GM23338 (cell line): ENCODE results near the gene TMEM273.

Experiments
- CREB1 ChIP-seq: fragments of 250-450 bp; sonication (Bioruptor Pico); IDR thresholded peaks from 2 replicates; pipeline ENCODE4 v1.5.0; 2020; ENCODE audit warnings: low read depth, mild to moderate bottlenecking, moderate library complexity
- CTCF ChIP-seq, 2 experiments: fragments of 200-600 bp in 1 of 2; sonication (generic) in 1 of 2; conservative IDR thresholded peaks; 2 replicates each; pipeline versions ENCODE4 v1.5.1 to v1.6.1; 2016 to 2017; ENCODE audit warnings: antibody characterized with exemption in 2 of 2, low read depth in 2 of 2, mild to moderate bottlenecking in 2 of 2, moderate library complexity in 1 of 2
- EZH2 ChIP-seq: fragments of 200-600 bp; sonication (generic); IDR thresholded peaks from one replicate; pipeline ENCODE4 v1.8.0; 2017; ENCODE audit warnings: antibody characterized with exemption, mild to moderate bottlenecking, low read depth; ENCODE audit not compliant: unreplicated experiment
- EZH2phosphoT487 ChIP-seq: fragments of 200-600 bp; sonication (generic); IDR thresholded peaks from one replicate; pipeline ENCODE4 v1.8.1; 2018; ENCODE audit warnings: antibody characterized with exemption; ENCODE audit not compliant: unreplicated experiment
- JUNB ChIP-seq: IDR thresholded peaks from one replicate; pipeline ENCODE4 v1.6.1; 2016; ENCODE audit warnings: antibody characterized with exemption; ENCODE audit not compliant: unreplicated experiment
- NANOG ChIP-seq: IDR thresholded peaks from 2 replicates; pipeline ENCODE4 v1.6.1; 2016; ENCODE audit warnings: antibody characterized with exemption, borderline replicate concordance
- POLR2AphosphoS5 ChIP-seq: IDR thresholded peaks from 2 replicates; pipeline ENCODE4 v1.6.1; 2016; ENCODE audit warnings: antibody characterized with exemption, low read depth
- STAT1 ChIP-seq: IDR thresholded peaks from one replicate; pipeline ENCODE4 v1.6.1; 2016; ENCODE audit warnings: antibody characterized with exemption; ENCODE audit not compliant: unreplicated experiment
- ZNF114 ChIP-seq: fragments of 250-450 bp; sonication (Bioruptor Pico); IDR thresholded peaks from 2 replicates; pipeline ENCODE4 v1.5.0; 2020; ENCODE audit warnings: mild to moderate bottlenecking, moderate library complexity
- ZNF331 ChIP-seq: fragments of 250-450 bp; sonication (Bioruptor Pico); IDR thresholded peaks from 2 replicates; pipeline ENCODE4 v1.5.0; 2020; ENCODE audit warnings: low read depth, mild to moderate bottlenecking, moderate library complexity
- TF ChIP-seq, protein P1 (sequence below): IDR thresholded peaks from 2 replicates; pipeline ENCODE4 v1.6.1; 2016; ENCODE audit warnings: antibody characterized with exemption
- TF ChIP-seq, protein P2 (sequence below): IDR thresholded peaks from one replicate; pipeline ENCODE4 v1.6.1; 2018; ENCODE audit warnings: antibody characterized with exemption; ENCODE audit not compliant: unreplicated experiment
- TF ChIP-seq, protein P3 (sequence below): fragments of 250-450 bp; sonication (Bioruptor Pico); IDR thresholded peaks from 2 replicates; pipeline ENCODE4 v1.5.0; 2020; ENCODE audit warnings: mild to moderate bottlenecking, moderate library complexity

DNA sequence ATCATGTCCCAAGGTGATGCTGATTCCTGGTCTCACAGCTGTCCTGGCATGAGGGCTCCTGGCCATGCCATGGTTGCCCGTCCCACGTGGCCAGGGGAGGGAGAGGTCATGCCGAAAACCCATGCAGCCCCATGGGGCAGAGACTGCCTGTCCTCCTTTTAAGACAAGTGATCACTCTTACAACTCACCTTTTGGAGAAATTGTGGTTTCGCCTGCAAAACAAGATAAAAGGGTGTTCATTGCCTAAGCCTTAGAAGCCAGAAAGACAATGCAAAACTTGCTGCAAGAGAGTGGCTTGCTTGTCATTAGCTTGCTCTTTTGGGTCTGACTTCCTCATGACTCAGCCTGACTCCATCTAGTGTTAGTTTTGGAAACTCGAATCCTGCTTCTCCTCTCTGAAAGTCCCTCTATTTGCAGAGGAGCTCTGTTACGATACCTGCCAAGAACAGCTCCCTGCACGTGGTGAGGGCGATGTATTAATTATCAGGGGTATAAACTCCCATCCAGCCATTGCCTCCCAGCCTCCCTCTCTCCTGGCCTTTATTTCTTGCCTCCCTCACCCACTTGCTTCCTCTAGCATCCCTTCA, 26.7 kb downstream of the TMEM273 start:
- TF ChIP-seq CTCF (conservative IDR thresholded peaks at IDR 0.05; ENCODE audit: low read depth in 2 of 2) (peak; percentile 44 to 66; a peak in 3 of 4 replicates), POLR2AphosphoS5 (no peak), EZH2phosphoT487 (no peak), EZH2 (no peak), CREB1 (CRISPR knock-in tag) (no peak), ZNF331 (no peak), JUNB (no peak), NANOG (no peak), STAT1 (no peak), ZNF114 (CRISPR knock-in tag) (no peak)
- TF ChIP-seq, protein P1, sequence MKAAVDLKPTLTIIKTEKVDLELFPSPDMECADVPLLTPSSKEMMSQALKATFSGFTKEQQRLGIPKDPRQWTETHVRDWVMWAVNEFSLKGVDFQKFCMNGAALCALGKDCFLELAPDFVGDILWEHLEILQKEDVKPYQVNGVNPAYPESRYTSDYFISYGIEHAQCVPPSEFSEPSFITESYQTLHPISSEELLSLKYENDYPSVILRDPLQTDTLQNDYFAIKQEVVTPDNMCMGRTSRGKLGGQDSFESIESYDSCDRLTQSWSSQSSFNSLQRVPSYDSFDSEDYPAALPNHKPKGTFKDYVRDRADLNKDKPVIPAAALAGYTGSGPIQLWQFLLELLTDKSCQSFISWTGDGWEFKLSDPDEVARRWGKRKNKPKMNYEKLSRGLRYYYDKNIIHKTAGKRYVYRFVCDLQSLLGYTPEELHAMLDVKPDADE, result no peak
- TF ChIP-seq, protein P2, sequence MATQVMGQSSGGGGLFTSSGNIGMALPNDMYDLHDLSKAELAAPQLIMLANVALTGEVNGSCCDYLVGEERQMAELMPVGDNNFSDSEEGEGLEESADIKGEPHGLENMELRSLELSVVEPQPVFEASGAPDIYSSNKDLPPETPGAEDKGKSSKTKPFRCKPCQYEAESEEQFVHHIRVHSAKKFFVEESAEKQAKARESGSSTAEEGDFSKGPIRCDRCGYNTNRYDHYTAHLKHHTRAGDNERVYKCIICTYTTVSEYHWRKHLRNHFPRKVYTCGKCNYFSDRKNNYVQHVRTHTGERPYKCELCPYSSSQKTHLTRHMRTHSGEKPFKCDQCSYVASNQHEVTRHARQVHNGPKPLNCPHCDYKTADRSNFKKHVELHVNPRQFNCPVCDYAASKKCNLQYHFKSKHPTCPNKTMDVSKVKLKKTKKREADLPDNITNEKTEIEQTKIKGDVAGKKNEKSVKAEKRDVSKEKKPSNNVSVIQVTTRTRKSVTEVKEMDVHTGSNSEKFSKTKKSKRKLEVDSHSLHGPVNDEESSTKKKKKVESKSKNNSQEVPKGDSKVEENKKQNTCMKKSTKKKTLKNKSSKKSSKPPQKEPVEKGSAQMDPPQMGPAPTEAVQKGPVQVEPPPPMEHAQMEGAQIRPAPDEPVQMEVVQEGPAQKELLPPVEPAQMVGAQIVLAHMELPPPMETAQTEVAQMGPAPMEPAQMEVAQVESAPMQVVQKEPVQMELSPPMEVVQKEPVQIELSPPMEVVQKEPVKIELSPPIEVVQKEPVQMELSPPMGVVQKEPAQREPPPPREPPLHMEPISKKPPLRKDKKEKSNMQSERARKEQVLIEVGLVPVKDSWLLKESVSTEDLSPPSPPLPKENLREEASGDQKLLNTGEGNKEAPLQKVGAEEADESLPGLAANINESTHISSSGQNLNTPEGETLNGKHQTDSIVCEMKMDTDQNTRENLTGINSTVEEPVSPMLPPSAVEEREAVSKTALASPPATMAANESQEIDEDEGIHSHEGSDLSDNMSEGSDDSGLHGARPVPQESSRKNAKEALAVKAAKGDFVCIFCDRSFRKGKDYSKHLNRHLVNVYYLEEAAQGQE, result no peak
- TF ChIP-seq, protein P3, sequence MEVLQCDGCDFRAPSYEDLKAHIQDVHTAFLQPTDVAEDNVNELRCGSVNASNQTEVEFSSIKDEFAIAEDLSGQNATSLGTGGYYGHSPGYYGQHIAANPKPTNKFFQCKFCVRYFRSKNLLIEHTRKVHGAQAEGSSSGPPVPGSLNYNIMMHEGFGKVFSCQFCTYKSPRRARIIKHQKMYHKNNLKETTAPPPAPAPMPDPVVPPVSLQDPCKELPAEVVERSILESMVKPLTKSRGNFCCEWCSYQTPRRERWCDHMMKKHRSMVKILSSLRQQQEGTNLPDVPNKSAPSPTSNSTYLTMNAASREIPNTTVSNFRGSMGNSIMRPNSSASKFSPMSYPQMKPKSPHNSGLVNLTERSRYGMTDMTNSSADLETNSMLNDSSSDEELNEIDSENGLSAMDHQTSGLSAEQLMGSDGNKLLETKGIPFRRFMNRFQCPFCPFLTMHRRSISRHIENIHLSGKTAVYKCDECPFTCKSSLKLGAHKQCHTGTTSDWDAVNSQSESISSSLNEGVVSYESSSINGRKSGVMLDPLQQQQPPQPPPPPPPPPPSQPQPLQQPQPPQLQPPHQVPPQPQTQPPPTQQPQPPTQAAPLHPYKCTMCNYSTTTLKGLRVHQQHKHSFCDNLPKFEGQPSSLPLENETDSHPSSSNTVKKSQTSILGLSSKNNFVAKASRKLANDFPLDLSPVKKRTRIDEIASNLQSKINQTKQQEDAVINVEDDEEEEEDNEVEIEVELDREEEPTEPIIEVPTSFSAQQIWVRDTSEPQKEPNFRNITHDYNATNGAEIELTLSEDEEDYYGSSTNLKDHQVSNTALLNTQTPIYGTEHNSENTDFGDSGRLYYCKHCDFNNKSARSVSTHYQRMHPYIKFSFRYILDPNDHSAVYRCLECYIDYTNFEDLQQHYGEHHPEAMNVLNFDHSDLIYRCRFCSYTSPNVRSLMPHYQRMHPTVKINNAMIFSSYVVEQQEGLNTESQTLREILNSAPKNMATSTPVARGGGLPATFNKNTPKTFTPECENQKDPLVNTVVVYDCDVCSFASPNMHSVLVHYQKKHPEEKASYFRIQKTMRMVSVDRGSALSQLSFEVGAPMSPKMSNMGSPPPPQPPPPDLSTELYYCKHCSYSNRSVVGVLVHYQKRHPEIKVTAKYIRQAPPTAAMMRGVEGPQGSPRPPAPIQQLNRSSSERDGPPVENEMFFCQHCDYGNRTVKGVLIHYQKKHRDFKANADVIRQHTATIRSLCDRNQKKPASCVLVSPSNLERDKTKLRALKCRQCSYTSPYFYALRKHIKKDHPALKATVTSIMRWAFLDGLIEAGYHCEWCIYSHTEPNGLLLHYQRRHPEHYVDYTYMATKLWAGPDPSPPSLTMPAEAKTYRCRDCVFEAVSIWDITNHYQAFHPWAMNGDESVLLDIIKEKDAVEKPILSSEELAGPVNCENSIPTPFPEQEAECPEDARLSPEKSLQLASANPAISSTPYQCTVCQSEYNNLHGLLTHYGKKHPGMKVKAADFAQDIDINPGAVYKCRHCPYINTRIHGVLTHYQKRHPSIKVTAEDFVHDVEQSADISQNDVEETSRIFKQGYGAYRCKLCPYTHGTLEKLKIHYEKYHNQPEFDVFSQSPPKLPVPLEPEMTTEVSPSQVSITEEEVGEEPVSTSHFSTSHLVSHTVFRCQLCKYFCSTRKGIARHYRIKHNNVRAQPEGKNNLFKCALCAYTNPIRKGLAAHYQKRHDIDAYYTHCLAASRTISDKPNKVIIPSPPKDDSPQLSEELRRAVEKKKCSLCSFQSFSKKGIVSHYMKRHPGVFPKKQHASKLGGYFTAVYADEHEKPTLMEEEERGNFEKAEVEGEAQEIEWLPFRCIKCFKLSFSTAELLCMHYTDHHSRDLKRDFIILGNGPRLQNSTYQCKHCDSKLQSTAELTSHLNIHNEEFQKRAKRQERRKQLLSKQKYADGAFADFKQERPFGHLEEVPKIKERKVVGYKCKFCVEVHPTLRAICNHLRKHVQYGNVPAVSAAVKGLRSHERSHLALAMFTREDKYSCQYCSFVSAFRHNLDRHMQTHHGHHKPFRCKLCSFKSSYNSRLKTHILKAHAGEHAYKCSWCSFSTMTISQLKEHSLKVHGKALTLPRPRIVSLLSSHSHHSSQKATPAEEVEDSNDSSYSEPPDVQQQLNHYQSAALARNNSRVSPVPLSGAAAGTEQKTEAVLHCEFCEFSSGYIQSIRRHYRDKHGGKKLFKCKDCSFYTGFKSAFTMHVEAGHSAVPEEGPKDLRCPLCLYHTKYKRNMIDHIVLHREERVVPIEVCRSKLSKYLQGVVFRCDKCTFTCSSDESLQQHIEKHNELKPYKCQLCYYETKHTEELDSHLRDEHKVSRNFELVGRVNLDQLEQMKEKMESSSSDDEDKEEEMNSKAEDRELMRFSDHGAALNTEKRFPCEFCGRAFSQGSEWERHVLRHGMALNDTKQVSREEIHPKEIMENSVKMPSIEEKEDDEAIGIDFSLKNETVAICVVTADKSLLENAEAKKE (CRISPR knock-in tag), result no peak
